Uterus (tissue), 2 donors: ENCODE measurements around the gene AFAP1L1.

Experiments used
- POLR2A ChIP-seq, 2 donors: fragments of 450-650 bp; IDR thresholded peaks; one replicate each; pipeline ENCODE4 v1.6.1; 2016; ENCODE audit warnings: antibody characterized with exemption in 2 of 2, mild to moderate bottlenecking in 1 of 2, moderate library complexity in 1 of 2
- TF ChIP-seq, protein P1 (sequence below), 4 experiments: fragments of 200-600 bp in 2 of 4; fragments of 450-650 bp in 2 of 4; sonication (generic) in 2 of 4; IDR thresholded peaks; one replicate each; pipeline ENCODE4 v1.5.1; 2016 to 2019; ENCODE audit warnings: antibody characterized with exemption in 4 of 4, mild to moderate bottlenecking in 2 of 4, moderate library complexity in 1 of 4

DNA sequence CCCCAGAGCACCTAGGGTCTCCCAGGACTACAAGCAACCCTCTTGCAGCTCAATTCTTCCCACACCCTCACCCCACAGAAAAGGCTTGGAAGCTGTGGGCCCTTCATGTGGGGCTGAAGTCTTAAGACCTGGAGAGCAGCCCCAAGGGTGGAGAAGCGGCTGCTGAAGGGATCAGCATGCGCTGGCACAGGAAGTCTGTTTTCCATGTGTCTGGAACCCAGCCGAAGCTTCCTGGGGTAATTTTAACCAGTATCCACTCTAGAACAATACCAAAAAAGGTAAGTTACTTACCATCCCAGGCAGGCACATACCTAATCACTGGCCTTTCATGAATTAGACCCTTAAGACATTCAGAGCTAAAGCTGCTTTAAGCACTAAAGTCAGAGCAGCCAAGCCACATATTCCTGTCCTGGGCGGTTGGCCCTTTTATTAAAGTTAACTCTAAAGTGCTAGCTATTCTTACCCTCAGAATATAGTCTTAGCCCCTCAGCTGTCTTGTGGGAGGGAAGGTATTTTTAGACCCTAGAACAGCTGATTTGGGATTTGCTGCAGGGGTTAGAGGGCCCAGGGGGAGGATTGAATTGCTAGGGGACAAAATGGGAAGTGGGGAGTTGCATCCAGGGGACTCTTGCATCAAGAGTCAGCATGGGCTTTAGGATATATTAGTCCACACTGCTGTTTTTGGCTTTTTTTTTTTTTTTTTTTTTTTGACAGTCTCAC lies 100.6 kb downstream of the AFAP1L1 start:
- TF ChIP-seq, protein P1, sequence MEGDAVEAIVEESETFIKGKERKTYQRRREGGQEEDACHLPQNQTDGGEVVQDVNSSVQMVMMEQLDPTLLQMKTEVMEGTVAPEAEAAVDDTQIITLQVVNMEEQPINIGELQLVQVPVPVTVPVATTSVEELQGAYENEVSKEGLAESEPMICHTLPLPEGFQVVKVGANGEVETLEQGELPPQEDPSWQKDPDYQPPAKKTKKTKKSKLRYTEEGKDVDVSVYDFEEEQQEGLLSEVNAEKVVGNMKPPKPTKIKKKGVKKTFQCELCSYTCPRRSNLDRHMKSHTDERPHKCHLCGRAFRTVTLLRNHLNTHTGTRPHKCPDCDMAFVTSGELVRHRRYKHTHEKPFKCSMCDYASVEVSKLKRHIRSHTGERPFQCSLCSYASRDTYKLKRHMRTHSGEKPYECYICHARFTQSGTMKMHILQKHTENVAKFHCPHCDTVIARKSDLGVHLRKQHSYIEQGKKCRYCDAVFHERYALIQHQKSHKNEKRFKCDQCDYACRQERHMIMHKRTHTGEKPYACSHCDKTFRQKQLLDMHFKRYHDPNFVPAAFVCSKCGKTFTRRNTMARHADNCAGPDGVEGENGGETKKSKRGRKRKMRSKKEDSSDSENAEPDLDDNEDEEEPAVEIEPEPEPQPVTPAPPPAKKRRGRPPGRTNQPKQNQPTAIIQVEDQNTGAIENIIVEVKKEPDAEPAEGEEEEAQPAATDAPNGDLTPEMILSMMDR (IDR thresholded peaks at IDR 0.05): no peak
- no peak for TF ChIP-seq POLR2A (IDR thresholded peaks at IDR 0.05)
